ENCODE measurements around the gene CDT1. TPM values are rescaled to one million over a fixed set of nuclear protein-coding genes. Genes with fewer than 3 reads are reported as not detected.

Gene CDT1
- total and polyA plus RNA-seq, 2 experiments from 2014 or later: 5.9 to 11.3 TPM

GRCh38 chr16:88830783-88831182, 27.2 kb downstream of the CDT1 start:
- H3K4me3 ChIP-seq: no peak overlapping the region
- no peaks in the 10 kb centered on the region for H3K9me2 ChIP-seq (ENCODE audit: insufficient read depth)
- H3K27me3 ChIP-seq (replicated peaks; ENCODE audit: insufficient read depth): no peaks in the 10 kb centered on the region
- no peaks in the 10 kb centered on the region for H3K4me1 ChIP-seq (ENCODE audit: insufficient read depth)
- H3K27ac ChIP-seq: no peak overlapping the region
- H4K20me1 ChIP-seq (ENCODE audit: insufficient read depth): no peaks in the 10 kb centered on the region
- H3F3A ChIP-seq (ENCODE audit: insufficient read depth): no peaks in the 10 kb centered on the region
- no peak overlapping the region for H3K4me2 ChIP-seq (ENCODE audit: unreplicated experiment)
- H2AFZ ChIP-seq: no peak overlapping the region
- H3K9ac ChIP-seq: no peak overlapping the region
- TF ChIP-seq EZH2phosphoT487 (IDR thresholded peaks at IDR 0.05; ENCODE audit: insufficient read depth, low read depth) (no peak), EZH2 (IDR thresholded peaks at IDR 0.05; ENCODE audit: insufficient read depth, poor library complexity, severe bottlenecking) (no peak)
- H3K36me3 ChIP-seq (ENCODE audit: low read depth): no peaks in the 10 kb centered on the region
- in situ Hi-C loops (cut with MboI): no loop called here
- no peaks in the 10 kb centered on the region for H3K9me3 ChIP-seq (ENCODE audit: low read depth)
- H3K79me2 ChIP-seq (ENCODE audit: insufficient read depth): no peaks in the 10 kb centered on the region
- 93 to 95% methylated on average over 14 of the region's 14 CpGs for WGBS, 2 experiments (ENCODE audit: low coverage in 1 of 2, low lambda C conversion rate in 2 of 2, missing lambda C conversion rate in 2 of 2)
- DNase-seq: no peak

GRCh38 chr16:88831838-88832237, 28.2 kb downstream of the CDT1 start:
- in situ Hi-C loops (cut with MboI): no loop called here
- H2AFZ ChIP-seq: no peak overlapping the region
- H3F3A ChIP-seq (ENCODE audit: insufficient read depth): no peaks in the 10 kb centered on the region
- H3K9me3 ChIP-seq (ENCODE audit: low read depth): no peaks in the 10 kb centered on the region
- H3K9me2 ChIP-seq (ENCODE audit: insufficient read depth): no peaks in the 10 kb centered on the region
- no peak overlapping the region for H3K4me3 ChIP-seq
- H4K20me1 ChIP-seq (ENCODE audit: insufficient read depth): no peaks in the 10 kb centered on the region
- H3K4me2 ChIP-seq (ENCODE audit: unreplicated experiment): no peak overlapping the region
- no peak for TF ChIP-seq EZH2 (IDR thresholded peaks at IDR 0.05; ENCODE audit: insufficient read depth, poor library complexity, severe bottlenecking)
- TF ChIP-seq EZH2phosphoT487 (IDR thresholded peaks at IDR 0.05; ENCODE audit: insufficient read depth, low read depth): no peak
- no peak overlapping the region for H3K9ac ChIP-seq
- H3K27ac ChIP-seq: no peak overlapping the region
- H3K79me2 ChIP-seq (ENCODE audit: insufficient read depth): no peaks in the 10 kb centered on the region
- no peaks in the 10 kb centered on the region for H3K27me3 ChIP-seq (replicated peaks; ENCODE audit: insufficient read depth)
- no peak for DNase-seq
- 79 to 84% methylated on average over 9 to 13 of the region's 13 CpGs for WGBS, 2 experiments (ENCODE audit: low coverage in 1 of 2, low lambda C conversion rate in 2 of 2, missing lambda C conversion rate in 2 of 2)
- no peaks in the 10 kb centered on the region for H3K36me3 ChIP-seq (ENCODE audit: low read depth)
- no peaks in the 10 kb centered on the region for H3K4me1 ChIP-seq (ENCODE audit: insufficient read depth)

GRCh38 chr16:88833086-88833485, 29.5 kb downstream of the CDT1 start:
- Histone ChIP-seq H3K4me2 (ENCODE audit: unreplicated experiment) (no peak overlapping the region), H3K4me3 (no peak overlapping the region), H3K4me1 (ENCODE audit: insufficient read depth) (no peaks in the 10 kb centered on the region), H2AFZ (no peak overlapping the region), H3K36me3 (ENCODE audit: low read depth) (no peaks in the 10 kb centered on the region), H3K9me2 (ENCODE audit: insufficient read depth) (no peaks in the 10 kb centered on the region), H3K27ac (no peak overlapping the region), H3F3A (ENCODE audit: insufficient read depth) (no peaks in the 10 kb centered on the region), H3K79me2 (ENCODE audit: insufficient read depth) (no peaks in the 10 kb centered on the region), H3K9ac (no peak overlapping the region), H4K20me1 (ENCODE audit: insufficient read depth) (no peaks in the 10 kb centered on the region), H3K27me3 (replicated peaks; ENCODE audit: insufficient read depth) (no peaks in the 10 kb centered on the region), H3K9me3 (ENCODE audit: low read depth) (no peaks in the 10 kb centered on the region)
- in situ Hi-C loops (cut with MboI): no loop called here
- no peak for DNase-seq
- 92 to 95% methylated on average over 13 of the region's 13 CpGs for WGBS, 2 experiments (ENCODE audit: low coverage in 1 of 2, low lambda C conversion rate in 2 of 2, missing lambda C conversion rate in 2 of 2)
- TF ChIP-seq EZH2 (IDR thresholded peaks at IDR 0.05; ENCODE audit: insufficient read depth, poor library complexity, severe bottlenecking) (no peak), EZH2phosphoT487 (IDR thresholded peaks at IDR 0.05; ENCODE audit: insufficient read depth, low read depth) (no peak)

GRCh38 chr16:88834670-88835069, 31.1 kb downstream of the CDT1 start:
- no peak for DNase-seq
- H3K9ac ChIP-seq: no peak overlapping the region
- in situ Hi-C loops (cut with MboI): no loop called here
- no peaks in the 10 kb centered on the region for H3K27me3 ChIP-seq (replicated peaks; ENCODE audit: insufficient read depth)
- TF ChIP-seq EZH2phosphoT487 (IDR thresholded peaks at IDR 0.05; ENCODE audit: insufficient read depth, low read depth): no peak
- no peak for TF ChIP-seq EZH2 (IDR thresholded peaks at IDR 0.05; ENCODE audit: insufficient read depth, poor library complexity, severe bottlenecking)
- no peaks in the 10 kb centered on the region for H3K36me3 ChIP-seq (ENCODE audit: low read depth)
- no peak overlapping the region for H3K27ac ChIP-seq
- WGBS, 2 experiments (ENCODE audit: low coverage in 1 of 2, low lambda C conversion rate in 2 of 2, missing lambda C conversion rate in 2 of 2): 93 to 97% methylated on average over 10 to 12 of the region's 13 CpGs
- H2AFZ ChIP-seq: no peak overlapping the region
- no peaks in the 10 kb centered on the region for H3K4me1 ChIP-seq (ENCODE audit: insufficient read depth)
- H3F3A ChIP-seq (ENCODE audit: insufficient read depth): no peaks in the 10 kb centered on the region
- no peaks in the 10 kb centered on the region for H3K9me3 ChIP-seq (ENCODE audit: low read depth)
- no peak overlapping the region for H3K4me2 ChIP-seq (ENCODE audit: unreplicated experiment)
- no peaks in the 10 kb centered on the region for H3K9me2 ChIP-seq (ENCODE audit: insufficient read depth)
- no peaks in the 10 kb centered on the region for H3K79me2 ChIP-seq (ENCODE audit: insufficient read depth)
- H4K20me1 ChIP-seq (ENCODE audit: insufficient read depth): no peaks in the 10 kb centered on the region
- no peak overlapping the region for H3K4me3 ChIP-seq

GRCh38 chr16:88835383-88835782, 31.8 kb downstream of the CDT1 start:
- H3K36me3 ChIP-seq (ENCODE audit: low read depth): no peaks in the 10 kb centered on the region
- H3K4me3 ChIP-seq: no peak overlapping the region
- in situ Hi-C loops (cut with MboI): no loop called here
- H3K79me2 ChIP-seq (ENCODE audit: insufficient read depth): no peaks in the 10 kb centered on the region
- peak; percentile 9 for DNase-seq
- TF ChIP-seq EZH2phosphoT487 (IDR thresholded peaks at IDR 0.05; ENCODE audit: insufficient read depth, low read depth): no peak
- no peak for TF ChIP-seq EZH2 (IDR thresholded peaks at IDR 0.05; ENCODE audit: insufficient read depth, poor library complexity, severe bottlenecking)
- H3K9me3 ChIP-seq (ENCODE audit: low read depth): no peaks in the 10 kb centered on the region
- no peaks in the 10 kb centered on the region for H3F3A ChIP-seq (ENCODE audit: insufficient read depth)
- H3K27me3 ChIP-seq (replicated peaks; ENCODE audit: insufficient read depth): no peaks in the 10 kb centered on the region
- H2AFZ ChIP-seq: no peak overlapping the region
- H3K4me2 ChIP-seq (ENCODE audit: unreplicated experiment): no peak overlapping the region
- 63 to 74% methylated on average over 8 to 11 of the region's 11 CpGs for WGBS, 2 experiments (ENCODE audit: low coverage in 1 of 2, low lambda C conversion rate in 2 of 2, missing lambda C conversion rate in 2 of 2)
- H3K9me2 ChIP-seq (ENCODE audit: insufficient read depth): no peaks in the 10 kb centered on the region
- no peak overlapping the region for H3K9ac ChIP-seq
- H3K4me1 ChIP-seq (ENCODE audit: insufficient read depth): no peaks in the 10 kb centered on the region
- no peaks in the 10 kb centered on the region for H4K20me1 ChIP-seq (ENCODE audit: insufficient read depth)
- H3K27ac ChIP-seq: no peak overlapping the region
